B cell (primary cell): Measurements from ENCODE around the gene DOCK6.

ENCODE experiments used
- EZH2 ChIP-seq: IDR thresholded peaks from 2 replicates; pipeline ENCODE4 v1.6.1; 2012; ENCODE audit warnings: borderline replicate concordance, low read depth, mild to moderate bottlenecking, moderate library complexity, low read length; ENCODE audit not compliant: insufficient read depth, poor library complexity, severe bottlenecking
- TF ChIP-seq, protein P1 (sequence below): fragments of 200-600 bp; IDR thresholded peaks from one replicate; pipeline ENCODE4 v1.8.0; 2022; ENCODE audit warnings: antibody characterized with exemption, mild to moderate bottlenecking

DNA sequence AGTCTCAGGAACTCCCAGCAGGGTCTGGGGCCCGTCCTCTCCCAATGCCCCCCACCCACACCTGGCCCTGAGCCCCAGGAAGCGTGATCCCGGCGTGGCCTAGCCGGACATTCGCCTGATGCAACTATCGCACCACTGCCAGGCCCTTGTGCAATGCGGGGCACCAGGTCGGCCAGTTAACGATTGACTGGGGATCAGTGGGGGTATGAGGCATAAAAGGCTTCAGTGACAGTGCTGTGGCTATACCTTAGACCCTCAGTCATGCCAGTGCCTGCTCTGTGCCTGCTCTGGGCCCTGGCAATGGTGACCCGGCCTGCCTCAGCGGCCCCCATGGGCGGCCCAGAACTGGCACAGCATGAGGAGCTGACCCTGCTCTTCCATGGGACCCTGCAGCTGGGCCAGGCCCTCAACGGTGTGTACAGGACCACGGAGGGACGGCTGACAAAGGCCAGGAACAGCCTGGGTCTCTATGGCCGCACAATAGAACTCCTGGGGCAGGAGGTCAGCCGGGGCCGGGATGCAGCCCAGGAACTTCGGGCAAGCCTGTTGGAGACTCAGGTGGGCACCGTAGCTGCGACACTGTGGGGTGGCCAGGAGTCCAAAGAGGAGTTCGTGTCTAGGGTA lies 22.8 kb downstream of the DOCK6 start, which contains the start of gene ANGPTL8:
- TF ChIP-seq, protein P1, sequence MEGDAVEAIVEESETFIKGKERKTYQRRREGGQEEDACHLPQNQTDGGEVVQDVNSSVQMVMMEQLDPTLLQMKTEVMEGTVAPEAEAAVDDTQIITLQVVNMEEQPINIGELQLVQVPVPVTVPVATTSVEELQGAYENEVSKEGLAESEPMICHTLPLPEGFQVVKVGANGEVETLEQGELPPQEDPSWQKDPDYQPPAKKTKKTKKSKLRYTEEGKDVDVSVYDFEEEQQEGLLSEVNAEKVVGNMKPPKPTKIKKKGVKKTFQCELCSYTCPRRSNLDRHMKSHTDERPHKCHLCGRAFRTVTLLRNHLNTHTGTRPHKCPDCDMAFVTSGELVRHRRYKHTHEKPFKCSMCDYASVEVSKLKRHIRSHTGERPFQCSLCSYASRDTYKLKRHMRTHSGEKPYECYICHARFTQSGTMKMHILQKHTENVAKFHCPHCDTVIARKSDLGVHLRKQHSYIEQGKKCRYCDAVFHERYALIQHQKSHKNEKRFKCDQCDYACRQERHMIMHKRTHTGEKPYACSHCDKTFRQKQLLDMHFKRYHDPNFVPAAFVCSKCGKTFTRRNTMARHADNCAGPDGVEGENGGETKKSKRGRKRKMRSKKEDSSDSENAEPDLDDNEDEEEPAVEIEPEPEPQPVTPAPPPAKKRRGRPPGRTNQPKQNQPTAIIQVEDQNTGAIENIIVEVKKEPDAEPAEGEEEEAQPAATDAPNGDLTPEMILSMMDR: no peak
- TF ChIP-seq EZH2: no peak
